HepG2 (cell line): Measurements from ENCODE around the gene GOLGA7B. TPM values are rescaled to one million over a fixed set of nuclear protein-coding genes. Genes with fewer than 3 reads are reported as not detected.

Experiments
- ARID3A ChIP-seq: IDR thresholded peaks from 2 replicates; pipeline ENCODE4 v1.6.1; 2012; ENCODE audit warnings: low read depth, low read length, improper control_type of control experiment
- ATF7 ChIP-seq, 2 experiments: fragments of 450-650 bp in 1 of 2; sonication (generic) in 1 of 2; formaldehyde crosslinking in 1 of 2; IDR thresholded peaks; 2 replicates each; pipeline versions ENCODE4 v1.4.0 to v1.6.1; 2016 to 2020; ENCODE audit warnings: antibody characterized with exemption in 1 of 2, mild to moderate bottlenecking in 1 of 2, missing genetic modification reagents in 1 of 2
- FOXA3 ChIP-seq: IDR thresholded peaks from 2 replicates; pipeline ENCODE4 v1.6.1; 2016; ENCODE audit warnings: missing genetic modification reagents, missing compliant biosample characterization
- HDAC2 ChIP-seq: sonication (generic); formaldehyde crosslinking; IDR thresholded peaks from 2 replicates; pipeline ENCODE4 v1.4.0; 2020; ENCODE audit warnings: missing genetic modification reagents
- HHEX ChIP-seq: IDR thresholded peaks from 2 replicates; pipeline ENCODE4 v1.6.1; 2016; ENCODE audit warnings: control low read depth
- HMG20A ChIP-seq: IDR thresholded peaks from 2 replicates; pipeline ENCODE4 v1.6.1; 2016; ENCODE audit warnings: borderline replicate concordance
- HMGXB4 ChIP-seq, 2 experiments: sonication (generic) in 1 of 2; formaldehyde crosslinking in 1 of 2; IDR thresholded peaks; 2 replicates each; pipeline versions ENCODE4 v1.4.0 to v1.6.1; 2018 to 2020; ENCODE audit warnings: missing genetic modification reagents in 2 of 2, borderline replicate concordance in 1 of 2, low read depth in 1 of 2, mild to moderate bottlenecking in 1 of 2, missing biosample characterization in 1 of 2
- HNF1A ChIP-seq, 2 experiments: sonication (generic) in 1 of 2; formaldehyde crosslinking in 1 of 2; IDR thresholded peaks; 2 replicates each; pipeline versions ENCODE4 v1.4.0 to v1.6.1; 2016 to 2020; ENCODE audit warnings: borderline replicate concordance in 1 of 2, low read depth in 1 of 2, mild to moderate bottlenecking in 1 of 2, missing genetic modification reagents in 1 of 2
- IRF2 ChIP-seq: IDR thresholded peaks from 2 replicates; pipeline ENCODE4 v1.6.1; 2018; ENCODE audit warnings: missing genetic modification reagents, missing compliant biosample characterization
- JDP2 ChIP-seq: sonication (generic); formaldehyde crosslinking; IDR thresholded peaks from 2 replicates; pipeline ENCODE4 v1.8.1; 2022; ENCODE audit warnings: missing genetic modification reagents, borderline replicate concordance
- MIXL1 ChIP-seq: IDR thresholded peaks from 2 replicates; pipeline ENCODE4 v1.6.1; 2016
- NFATC3 ChIP-seq: sonication (generic); formaldehyde crosslinking; IDR thresholded peaks from 2 replicates; pipeline ENCODE4 v1.5.1; 2020; ENCODE audit warnings: mild to moderate bottlenecking, missing genetic modification reagents
- PAXIP1 ChIP-seq: sonication (generic); formaldehyde crosslinking; conservative IDR thresholded peaks from 2 replicates; pipeline ENCODE4 v1.4.0; 2020; ENCODE audit warnings: mild to moderate bottlenecking, missing genetic modification reagents, moderate library complexity
- SOX5 ChIP-seq: IDR thresholded peaks from 2 replicates; pipeline ENCODE4 v1.6.1; 2016; ENCODE audit warnings: borderline replicate concordance
- TBX3 ChIP-seq: fragments of 450-650 bp; IDR thresholded peaks from 2 replicates; pipeline ENCODE4 v1.6.1; 2017; ENCODE audit warnings: antibody characterized with exemption, mild to moderate bottlenecking, inconsistent platforms, borderline replicate concordance
- ZBTB1 ChIP-seq: sonication (generic); formaldehyde crosslinking; IDR thresholded peaks from 2 replicates; pipeline ENCODE4 v1.4.0; 2020; ENCODE audit warnings: missing genetic modification reagents, borderline replicate concordance
- ZNF3 ChIP-seq: IDR thresholded peaks from 2 replicates; pipeline ENCODE4 v1.7.0; 2017; ENCODE audit warnings: inconsistent platforms
- ZNF343 ChIP-seq: sonication (generic); formaldehyde crosslinking; IDR thresholded peaks from 2 replicates; pipeline ENCODE4 v1.4.0; 2020; ENCODE audit warnings: mild to moderate bottlenecking, missing genetic modification reagents
- ZNF749 ChIP-seq: sonication (generic); formaldehyde crosslinking; IDR thresholded peaks from 2 replicates; pipeline ENCODE4 v1.8.0; 2022; ENCODE audit warnings: mild to moderate bottlenecking, missing genetic modification reagents, moderate library complexity, borderline replicate concordance
- polyA plus RNA-seq, 8 experiments: library from polyadenylated mRNA; depleted of rRNA in 3 of 8; stranded (reverse) in 7 of 8; unstranded in 1 of 8; fragments of >200 nt; fragmentation: Illumina TruSeq in 4 of 8; extraction: Trizol in 4 of 8; gene quantifications; 2 replicates each; pipeline versions ENCODE4 v1.2.1 to v1.2.3, GENCODE V29; 2011 to 2016; ENCODE audit warnings: low read depth in 4 of 8, missing spikeins in 1 of 8, mixed read lengths in 1 of 8; ENCODE audit not compliant: insufficient read depth in 1 of 8
- total RNA-seq, 5 experiments: library from RNA; depleted of rRNA; stranded (reverse); fragments of >200 nt; fragmentation: Illumina TruSeq; extraction: Trizol; gene quantifications; 2 replicates each; pipeline ENCODE4 v1.2.3, GENCODE V29; 2016; ENCODE audit warnings: low read depth in 1 of 5

GOLGA7B gene
- total and polyA plus RNA-seq, 2 of the 13 experiments (the other 11 are each of a cell fraction or from before 2014, with no cell fraction given), result not detected

GRCh38 chr10:97861924-97862323 lies 12.3 kb downstream of the GOLGA7B start (continued):
- TF ChIP-seq NFATC3 (CRISPR knock-in tag) (no peak), ATF7 (IDR thresholded peaks at IDR 0.05) (no peak), ATF7 (CRISPR knock-in tag; IDR thresholded peaks at IDR 0.05) (no peak), HDAC2 (peak; percentile 53; the same call in 1 of the 2 replicates), HHEX (peak; percentile 78; the same call in 1 of the 2 replicates), MIXL1 (0 out of 2 replicates have a peak, but pooled peaks have one; percentile 13), TBX3 (peak; percentile 60; the same call in 1 of the 2 replicates), ZBTB1 (CRISPR knock-in tag) (no peak), ZNF749 (CRISPR knock-in tag) (no peak), ARID3A (peak; percentile 89), HMGXB4 (CRISPR knock-in tag; IDR thresholded peaks at IDR 0.05; ENCODE audit: borderline replicate concordance in 1 of 2, low read depth in 1 of 2) (no peak), PAXIP1 (CRISPR knock-in tag) (0 out of 2 replicates have a peak, but pooled peaks have one; percentile 29), HMG20A (CRISPR knock-in tag) (0 out of 2 replicates have a peak, but pooled peaks have one; percentile 27), JDP2 (CRISPR knock-in tag) (no peak), IRF2 (CRISPR knock-in tag) (no peak), ZNF3 (CRISPR knock-in tag) (no peak), SOX5 (CRISPR knock-in tag) (no peak), FOXA3 (CRISPR knock-in tag) (peak; percentile 55), ZNF343 (no peak), HNF1A (IDR thresholded peaks at IDR 0.05; ENCODE audit: low read depth) (no peak), HNF1A (CRISPR knock-in tag; IDR thresholded peaks at IDR 0.05; ENCODE audit: borderline replicate concordance) (no peak)
